HG03097 (cell line): ENCODE measurements around the gene BHLHA9.
"Not testable (repeated sequence)": the region's sequence is repeated elsewhere in the genome, so short reads cannot be mapped to it uniquely, and the experiment has no call there.

ENCODE experiments used
- ATAC-seq: cut with Tn5 transposase; IDR thresholded peaks from one replicate; pipeline ENCODE4 v1.9.1; 2021; ENCODE audit not compliant: unreplicated experiment, low FRiP score

BHLHA9 gene

DNA sequence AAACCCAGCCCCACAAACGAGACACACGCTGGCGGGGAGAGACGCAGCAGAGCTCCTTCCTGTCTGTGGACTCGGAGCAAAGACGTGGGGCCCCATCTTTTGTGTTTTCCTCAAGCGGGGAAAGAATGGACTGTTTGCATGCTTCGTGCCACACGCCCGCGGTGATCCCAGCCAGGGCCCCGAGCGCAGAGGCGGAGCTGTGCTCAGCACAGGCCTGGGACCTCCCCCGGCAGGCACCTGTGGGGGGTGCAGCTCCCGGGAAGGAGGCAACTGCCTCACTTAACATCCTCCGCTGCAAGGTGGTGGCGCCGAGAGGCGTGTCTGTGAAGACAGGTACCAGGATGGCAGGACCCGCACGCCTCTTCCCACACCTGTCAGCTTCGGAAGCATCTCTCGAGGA lies 28.4 kb downstream of the BHLHA9 start:
- ATAC-seq: no peak

DNA sequence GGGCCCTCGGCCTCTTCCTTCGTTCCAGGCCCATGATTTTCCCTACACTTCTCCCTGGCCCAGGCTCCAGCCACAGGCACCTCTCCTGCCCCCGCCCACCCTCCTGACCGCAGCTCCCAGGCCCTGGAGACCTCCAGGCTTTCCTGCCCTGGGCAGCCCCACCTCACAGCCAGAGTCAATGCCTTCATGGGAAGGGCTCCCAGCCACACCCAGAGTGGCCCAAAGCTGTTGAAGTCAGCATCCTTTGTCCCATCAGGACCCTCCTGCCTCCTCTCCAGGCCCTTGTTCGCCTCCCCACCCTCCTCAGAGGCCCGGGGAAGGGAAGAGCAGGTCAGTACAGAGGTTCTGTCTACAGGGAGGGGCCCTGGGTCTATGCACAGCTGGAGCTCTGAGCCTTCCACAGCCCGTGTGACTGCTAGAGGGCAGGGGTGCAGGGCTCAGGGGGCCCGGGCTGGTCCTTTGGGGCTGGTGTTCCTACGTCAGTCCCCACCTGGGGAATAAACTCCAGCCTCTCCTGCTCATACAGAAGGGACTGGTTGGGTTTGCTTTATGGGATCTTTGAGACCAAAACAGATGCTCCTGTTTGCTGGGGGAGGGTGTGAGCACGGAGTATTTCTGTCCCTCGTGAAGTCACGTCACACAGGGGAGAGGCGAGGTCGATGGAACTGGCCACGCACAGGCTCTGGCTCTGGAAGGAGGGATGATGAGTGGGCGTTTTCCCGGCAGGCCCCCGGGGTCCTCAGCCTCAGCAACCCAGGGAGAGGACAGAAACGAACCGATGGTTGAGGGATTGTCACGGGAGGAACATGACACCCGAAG lies 29.5 kb downstream of the BHLHA9 start:
- ATAC-seq: no peak

DNA sequence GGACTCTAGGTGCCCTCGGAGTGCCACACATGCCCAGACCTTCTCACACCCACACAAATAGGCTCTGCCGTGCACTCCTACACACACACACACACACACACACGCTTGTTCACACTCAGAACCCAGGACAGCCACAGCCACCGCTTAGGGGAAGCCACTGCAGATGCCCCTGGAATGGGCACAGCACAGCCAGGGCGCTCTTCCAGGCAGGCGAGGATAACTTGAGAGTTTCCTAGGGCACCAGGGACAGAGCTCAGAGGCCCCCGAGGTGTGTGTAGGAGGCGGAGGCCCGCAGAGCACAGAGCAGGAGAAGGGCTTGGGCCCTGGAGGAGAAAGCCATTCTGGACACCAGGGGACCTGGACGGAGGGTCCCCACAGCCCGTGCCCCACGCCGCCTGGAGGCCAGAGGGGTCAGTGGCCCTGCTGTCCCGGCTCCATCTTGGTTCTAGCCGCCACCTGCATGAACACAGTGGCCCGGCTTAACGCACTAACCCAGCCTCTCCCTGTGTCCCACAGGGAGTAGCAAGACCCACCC lies 30.2 kb downstream of the BHLHA9 start:
- no peak for ATAC-seq

DNA sequence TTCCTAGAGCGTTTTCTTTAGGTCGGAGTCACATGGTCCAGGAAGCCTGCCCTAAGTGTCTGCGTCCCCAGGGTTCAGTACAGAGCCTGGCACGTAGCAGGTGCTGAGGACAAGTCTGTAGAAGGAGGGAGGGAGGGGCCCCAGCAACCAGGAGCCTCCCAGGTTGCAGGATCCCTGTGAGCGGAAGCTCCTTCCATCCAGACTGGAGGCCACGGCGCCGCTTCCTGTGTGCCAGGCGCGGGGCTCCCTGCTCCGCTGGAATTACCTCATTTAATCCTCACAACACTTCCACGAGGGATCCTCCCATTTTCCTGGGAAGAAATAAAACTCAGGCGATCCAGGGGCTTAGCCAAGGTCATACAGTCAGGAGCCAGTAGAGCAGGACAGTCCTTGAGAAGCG lies 31.3 kb downstream of the BHLHA9 start:
- no peak for ATAC-seq

DNA sequence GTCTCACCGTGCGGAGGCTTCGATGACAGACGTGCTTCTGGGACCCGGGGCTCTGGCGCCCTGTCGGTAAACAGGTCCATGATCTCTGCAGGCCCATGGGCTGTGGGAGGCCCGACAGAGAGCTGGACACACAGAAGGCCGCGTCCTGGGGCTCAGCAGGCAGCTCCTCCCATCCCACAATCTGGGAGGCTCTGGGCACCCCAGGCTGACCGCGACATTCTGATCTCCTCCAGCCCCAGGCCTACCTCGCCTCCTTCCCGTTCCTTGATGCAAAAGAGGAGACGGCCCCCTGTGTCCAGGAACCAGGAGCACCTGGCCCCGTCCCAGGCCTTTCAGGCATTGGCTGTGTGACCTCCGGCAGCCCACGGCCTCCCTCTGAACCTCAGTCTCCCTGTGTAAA lies 32.5 kb downstream of the BHLHA9 start:
- ATAC-seq: no peak

DNA sequence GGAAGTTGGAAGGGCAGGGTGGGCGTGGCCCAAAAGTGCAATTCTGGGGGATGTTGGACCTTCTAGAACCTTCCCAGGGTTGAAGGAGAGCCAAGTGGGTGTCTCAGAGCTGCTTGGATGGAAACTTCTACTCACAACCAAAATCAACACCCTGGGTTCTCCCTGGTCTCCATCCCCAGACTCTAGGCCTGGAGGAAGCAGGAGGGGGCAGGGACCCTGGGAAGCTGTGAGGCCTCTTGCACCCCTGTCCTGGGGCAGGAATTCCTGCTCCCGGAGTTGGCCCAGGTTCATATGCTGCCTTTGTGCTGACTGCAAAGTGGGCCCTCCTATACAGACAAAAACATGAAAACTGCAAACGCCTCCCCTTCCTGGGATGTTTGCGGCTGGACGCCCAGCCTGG lies 34.3 kb downstream of the BHLHA9 start:
- ATAC-seq: no peak

DNA sequence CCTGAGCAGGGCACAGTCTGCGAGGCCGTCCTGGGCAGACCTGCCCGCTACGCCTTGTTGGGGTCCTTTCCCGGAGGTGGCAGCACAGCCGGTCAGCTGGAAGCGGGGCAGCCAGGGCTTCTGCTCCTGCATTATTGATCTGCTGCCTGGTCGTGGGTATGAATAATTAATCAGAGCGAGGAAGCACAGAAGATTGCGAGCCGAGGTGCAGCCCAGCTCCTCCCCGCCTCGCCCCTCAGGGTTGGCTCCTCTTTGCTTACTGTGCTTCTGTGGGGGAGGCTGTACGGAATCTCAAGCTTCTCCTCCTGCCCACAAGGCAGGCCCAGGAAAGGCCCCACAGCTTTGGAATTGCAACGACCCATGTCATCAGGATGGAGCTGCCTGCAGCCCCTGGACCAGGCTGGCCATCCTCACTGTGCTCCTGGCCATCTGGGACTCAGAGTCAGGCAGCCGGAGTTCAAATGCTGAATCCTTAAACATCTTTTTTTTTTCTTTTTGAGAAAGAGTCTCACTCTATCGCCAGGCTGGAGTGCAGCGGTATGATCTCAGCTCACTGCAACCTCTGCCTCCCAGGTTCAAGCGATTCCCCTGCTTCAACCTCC lies 34.8 kb downstream of the BHLHA9 start:
- no peak for ATAC-seq

DNA sequence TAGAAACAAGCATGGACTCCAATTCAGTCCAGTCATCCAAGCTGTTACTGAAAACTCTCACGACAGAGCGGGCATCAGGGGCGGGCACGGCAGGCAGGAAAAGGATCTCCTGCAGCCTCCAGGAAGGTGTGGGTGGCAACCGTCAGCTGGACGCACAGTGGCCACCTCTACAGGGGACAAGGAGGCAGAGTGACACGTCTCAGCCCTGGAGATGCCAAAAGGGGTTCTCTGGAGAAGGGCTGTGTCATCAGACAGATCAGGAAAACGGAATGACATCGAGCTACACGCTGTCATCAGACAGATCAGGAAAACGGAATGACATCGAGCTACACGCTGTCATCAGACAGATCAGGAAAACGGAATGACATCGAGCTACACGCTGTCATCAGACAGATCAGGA lies 37.6 kb downstream of the BHLHA9 start:
- ATAC-seq: not testable (repeated sequence)

DNA sequence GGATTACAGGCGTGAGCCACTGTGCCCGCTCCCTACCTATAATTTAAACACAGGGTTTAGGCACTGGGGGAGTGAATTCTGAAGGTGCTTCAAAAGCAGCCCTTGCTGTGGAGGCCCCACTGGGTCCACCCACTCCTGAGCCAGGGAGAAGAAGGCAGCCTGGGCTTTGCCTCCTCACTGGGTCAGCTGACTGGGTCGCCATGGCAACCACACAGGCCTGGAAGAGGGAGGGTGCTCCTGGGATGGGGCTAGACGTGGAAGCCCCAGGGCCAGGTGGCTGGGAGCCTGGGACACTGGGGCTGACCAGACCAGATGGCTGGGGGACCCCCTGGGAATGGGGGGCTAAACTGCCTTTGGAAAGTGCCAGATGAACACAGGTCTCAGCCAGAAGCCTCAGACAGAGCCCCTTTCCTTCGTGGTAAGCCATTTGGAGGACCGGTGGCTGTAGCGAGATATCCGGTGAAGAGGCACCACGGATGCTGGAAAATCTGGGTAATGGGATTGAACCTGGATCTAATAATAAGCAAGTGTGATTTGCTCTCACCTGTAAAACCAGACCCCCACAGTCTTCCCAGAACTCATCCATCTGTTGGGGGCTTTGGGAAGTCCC lies 42.1 kb downstream of the BHLHA9 start:
- no peak for ATAC-seq

DNA sequence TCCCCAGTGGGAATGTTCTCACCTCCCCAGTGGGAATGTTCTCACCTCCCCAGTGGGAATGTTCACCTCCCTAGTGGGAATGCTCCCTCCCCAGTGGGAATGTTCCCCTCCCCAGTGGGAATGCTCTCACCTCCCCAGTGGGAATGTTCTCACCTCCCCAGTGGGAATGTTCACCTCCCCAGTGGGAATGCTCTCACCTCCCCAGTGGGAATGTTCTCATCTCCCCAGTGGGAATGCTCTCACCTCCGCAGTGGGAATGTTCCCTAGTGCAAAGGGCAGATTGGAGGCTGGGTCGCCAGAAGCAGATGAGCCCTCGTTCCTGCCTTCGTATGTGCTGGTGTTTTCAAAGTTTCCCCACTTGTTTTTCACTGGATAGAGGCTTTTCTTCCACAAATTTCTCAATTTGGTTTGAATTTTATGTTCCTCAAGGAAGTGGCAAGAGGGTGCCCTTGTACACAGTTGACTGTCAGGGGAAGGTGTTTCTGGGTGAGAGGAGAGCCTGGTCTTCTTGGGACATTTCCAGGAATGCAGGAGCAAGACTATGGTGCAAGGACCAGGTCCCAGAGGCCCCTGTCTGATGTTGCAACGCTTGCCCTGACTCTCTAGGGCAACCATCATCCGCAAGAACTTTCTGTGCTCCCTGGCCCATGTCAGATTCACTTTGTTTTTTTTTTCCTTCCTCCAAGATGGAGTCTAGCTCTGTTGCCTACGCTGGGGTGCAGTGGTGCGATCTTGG lies 43.2 kb downstream of the BHLHA9 start:
- ATAC-seq: no peak

DNA sequence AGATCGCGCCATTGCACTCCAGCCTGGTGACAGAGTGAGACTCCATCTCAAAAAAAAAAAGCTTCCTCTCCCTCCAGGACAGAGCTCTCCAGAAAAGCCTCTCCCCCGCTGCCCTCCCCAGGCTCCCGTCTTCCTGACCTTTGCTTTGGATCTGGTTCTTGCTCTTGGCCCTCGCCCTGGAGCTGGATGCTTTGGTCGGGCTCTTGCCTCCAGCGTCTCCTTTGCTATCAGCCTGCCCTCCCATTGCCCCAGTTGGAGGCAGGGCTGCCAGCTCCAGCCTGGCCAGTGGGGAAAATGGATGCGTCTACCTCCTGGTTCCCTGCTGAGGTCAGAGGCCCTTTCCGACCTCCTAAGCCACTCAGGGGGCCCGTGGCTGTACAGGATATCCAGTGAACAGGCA lies 45.2 kb downstream of the BHLHA9 start:
- ATAC-seq: no peak

DNA sequence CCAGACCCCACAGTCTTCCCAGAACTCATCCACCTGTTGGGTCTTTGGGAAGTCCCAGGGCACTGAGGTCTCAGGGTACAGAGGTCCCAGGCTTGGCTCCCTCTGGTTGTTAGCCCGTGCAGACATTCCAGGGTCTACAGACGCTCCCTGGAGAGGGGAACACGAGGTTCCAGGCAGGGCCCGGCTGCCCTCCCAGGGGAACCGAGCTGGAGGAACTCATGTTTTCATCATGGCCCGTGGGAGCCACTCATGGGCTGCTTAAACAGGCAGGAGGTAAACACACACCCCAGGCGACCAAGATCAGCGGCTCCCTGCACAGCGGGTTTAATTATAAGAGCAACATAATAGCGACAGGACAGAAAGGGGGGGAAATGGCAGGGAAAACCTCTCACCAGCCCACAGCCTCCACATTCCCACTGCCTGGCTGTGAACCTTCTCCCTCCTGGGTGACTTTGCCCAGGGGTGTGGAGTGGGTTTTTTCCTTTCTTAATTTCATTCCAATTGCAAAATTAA lies 45.7 kb downstream of the BHLHA9 start:
- no peak for ATAC-seq
